Chondrocyte (in vitro differentiated cells): ENCODE measurements around the gene BMP2K. TPM values are rescaled to one million over a fixed set of nuclear protein-coding genes. Genes with fewer than 3 reads are reported as not detected.

ENCODE experiments used
- DNase-seq: peaks from one replicate; pipeline ENCODE4 v3.0.0; 2021; ENCODE audit warnings: mixed read lengths, low spot score
- H3K27ac Mint-ChIP-seq: one replicate; pipeline ENCODE4 v1.8.0; 2021; ENCODE audit warnings: mild to moderate bottlenecking, moderate library complexity, mixed read lengths; ENCODE audit not compliant: unreplicated experiment
- H3K27me3 Mint-ChIP-seq: 2 replicates; pipeline ENCODE4 v1.8.0; 2021; ENCODE audit warnings: low read depth, mixed read lengths
- H3K36me3 Mint-ChIP-seq: 2 replicates; pipeline ENCODE4 v1.8.0; 2021; ENCODE audit warnings: low read depth, mixed read lengths
- H3K4me1 Mint-ChIP-seq: 2 replicates; pipeline ENCODE4 v1.8.0; 2021; ENCODE audit warnings: low read depth, mild to moderate bottlenecking, mixed read lengths
- H3K4me3 Mint-ChIP-seq: one replicate; pipeline ENCODE4 v1.8.0; 2021; ENCODE audit warnings: mild to moderate bottlenecking, moderate library complexity, mixed read lengths; ENCODE audit not compliant: unreplicated experiment
- H3K9me3 Mint-ChIP-seq: 2 replicates; pipeline ENCODE4 v1.8.0; 2021; ENCODE audit warnings: low read depth, mixed read lengths
- total RNA-seq: library from RNA; stranded (reverse); gene quantifications from 3 replicates; pipeline ENCODE4 v1.2.1, GENCODE V29; 2021
- TF ChIP-seq, protein P1 (sequence below): fragments of 200-600 bp; sonication (generic); IDR thresholded peaks from 2 replicates; pipeline ENCODE4 v1.5.0; 2021; ENCODE audit warnings: antibody characterized with exemption, mild to moderate bottlenecking, moderate library complexity

Gene BMP2K
- total RNA-seq, 1 donor from 2014 or later = 20.8 TPM

DNA sequence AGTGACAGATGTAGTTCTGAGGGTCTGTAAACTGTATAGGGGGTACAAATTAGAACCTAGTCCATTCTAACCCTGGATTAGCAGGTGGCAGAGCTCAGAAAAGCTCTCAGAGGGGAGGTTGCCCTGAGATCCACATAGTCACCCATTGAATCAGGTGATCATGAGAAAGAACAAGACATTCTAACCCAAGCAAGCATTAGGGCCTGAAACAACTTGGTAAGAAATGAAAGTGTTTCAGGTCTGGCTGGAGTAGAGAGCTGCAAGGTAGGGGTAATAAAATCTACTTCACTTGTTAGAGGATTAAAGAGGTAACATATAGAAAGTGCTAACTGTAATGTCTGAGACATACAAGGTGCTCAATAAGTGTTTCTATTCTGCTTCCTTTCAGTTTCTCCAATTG, 8.8 kb upstream of the BMP2K start:
- no peak overlapping the region for H3K27ac Mint-ChIP-seq
- H3K4me3 Mint-ChIP-seq = no peak overlapping the region
- no peaks in the 10 kb centered on the region for H3K9me3 Mint-ChIP-seq
- DNase-seq = no peak
- H3K36me3 Mint-ChIP-seq = no peaks in the 10 kb centered on the region
- TF ChIP-seq, protein P1, sequence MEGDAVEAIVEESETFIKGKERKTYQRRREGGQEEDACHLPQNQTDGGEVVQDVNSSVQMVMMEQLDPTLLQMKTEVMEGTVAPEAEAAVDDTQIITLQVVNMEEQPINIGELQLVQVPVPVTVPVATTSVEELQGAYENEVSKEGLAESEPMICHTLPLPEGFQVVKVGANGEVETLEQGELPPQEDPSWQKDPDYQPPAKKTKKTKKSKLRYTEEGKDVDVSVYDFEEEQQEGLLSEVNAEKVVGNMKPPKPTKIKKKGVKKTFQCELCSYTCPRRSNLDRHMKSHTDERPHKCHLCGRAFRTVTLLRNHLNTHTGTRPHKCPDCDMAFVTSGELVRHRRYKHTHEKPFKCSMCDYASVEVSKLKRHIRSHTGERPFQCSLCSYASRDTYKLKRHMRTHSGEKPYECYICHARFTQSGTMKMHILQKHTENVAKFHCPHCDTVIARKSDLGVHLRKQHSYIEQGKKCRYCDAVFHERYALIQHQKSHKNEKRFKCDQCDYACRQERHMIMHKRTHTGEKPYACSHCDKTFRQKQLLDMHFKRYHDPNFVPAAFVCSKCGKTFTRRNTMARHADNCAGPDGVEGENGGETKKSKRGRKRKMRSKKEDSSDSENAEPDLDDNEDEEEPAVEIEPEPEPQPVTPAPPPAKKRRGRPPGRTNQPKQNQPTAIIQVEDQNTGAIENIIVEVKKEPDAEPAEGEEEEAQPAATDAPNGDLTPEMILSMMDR = no peak
- H3K4me1 Mint-ChIP-seq = peaks cover 8% of the 10 kb centered on the region
- no peaks in the 10 kb centered on the region for H3K27me3 Mint-ChIP-seq

DNA sequence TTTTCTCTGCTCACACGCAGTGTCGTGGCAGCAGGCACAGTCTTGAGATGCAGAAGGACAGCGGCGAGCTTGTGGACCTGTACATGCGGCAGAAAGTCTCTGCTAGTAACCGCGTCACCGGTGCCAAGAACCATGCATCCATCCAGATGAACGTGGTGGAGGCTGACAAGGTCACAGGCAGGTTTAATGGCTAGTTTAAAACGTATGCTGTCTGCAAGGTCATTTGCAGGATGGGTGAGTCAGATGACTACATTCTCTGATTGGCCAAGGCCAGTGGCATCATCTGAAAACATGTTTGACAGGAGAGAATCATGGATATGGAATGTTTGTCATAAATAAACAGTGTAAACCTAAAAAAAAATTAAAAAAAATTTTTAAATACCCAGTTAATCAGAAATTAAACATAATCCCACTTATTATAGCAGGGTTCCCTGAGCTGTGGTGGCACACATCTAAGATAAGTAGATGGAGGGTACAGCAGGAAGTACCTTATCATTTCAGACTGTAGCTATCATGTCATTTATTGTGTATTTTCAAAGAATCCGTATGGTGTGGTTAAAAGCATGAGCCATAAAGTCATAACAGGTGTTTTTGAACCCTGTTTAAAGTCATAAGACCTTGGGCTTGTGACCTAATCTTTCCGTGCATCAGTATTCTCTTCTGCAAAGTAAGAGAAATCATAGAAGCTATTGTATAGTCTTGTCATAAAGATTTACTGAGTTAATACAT, 7.5 kb upstream of the BMP2K start:
- no peak for DNase-seq
- Mint-ChIP-seq H3K27ac (no peak overlapping the region), H3K36me3 (no peaks in the 10 kb centered on the region), H3K4me3 (no peak overlapping the region), H3K9me3 (no peaks in the 10 kb centered on the region), H3K27me3 (no peaks in the 10 kb centered on the region), H3K4me1 (peaks cover 8% of the 10 kb centered on the region)
- TF ChIP-seq, protein P1 = no peak

DNA sequence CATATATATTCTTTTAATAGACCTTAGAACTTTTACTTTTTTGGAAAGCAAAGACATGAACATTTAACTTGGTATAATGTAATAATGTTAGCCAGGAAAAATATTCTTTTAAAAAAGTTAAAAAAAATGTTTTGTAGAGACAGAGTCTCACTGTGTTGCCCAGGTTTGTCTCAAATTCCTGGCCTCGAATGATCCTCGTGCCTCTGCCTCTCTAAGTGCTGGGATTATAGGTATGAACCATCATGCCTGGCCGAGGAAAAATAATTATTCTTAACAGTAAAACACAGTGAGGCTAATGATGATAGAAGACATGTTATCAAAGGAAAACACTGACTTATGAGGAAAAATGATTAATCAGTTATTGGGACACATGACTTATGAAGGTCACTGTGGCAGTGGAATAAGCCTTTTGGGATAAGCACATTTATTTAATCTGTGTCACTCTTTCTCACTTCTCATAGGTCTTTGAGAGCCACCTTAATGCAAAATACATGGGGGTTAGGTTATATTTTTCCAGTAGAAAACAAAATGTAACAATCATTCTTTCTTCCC, 6.0 kb upstream of the BMP2K start:
- Mint-ChIP-seq H3K4me1 (peaks cover 15% of the 10 kb centered on the region), H3K9me3 (no peaks in the 10 kb centered on the region), H3K36me3 (no peaks in the 10 kb centered on the region), H3K27me3 (no peaks in the 10 kb centered on the region), H3K27ac (no peak overlapping the region), H3K4me3 (no peak overlapping the region)
- no peak for DNase-seq
- TF ChIP-seq, protein P1 = no peak

DNA sequence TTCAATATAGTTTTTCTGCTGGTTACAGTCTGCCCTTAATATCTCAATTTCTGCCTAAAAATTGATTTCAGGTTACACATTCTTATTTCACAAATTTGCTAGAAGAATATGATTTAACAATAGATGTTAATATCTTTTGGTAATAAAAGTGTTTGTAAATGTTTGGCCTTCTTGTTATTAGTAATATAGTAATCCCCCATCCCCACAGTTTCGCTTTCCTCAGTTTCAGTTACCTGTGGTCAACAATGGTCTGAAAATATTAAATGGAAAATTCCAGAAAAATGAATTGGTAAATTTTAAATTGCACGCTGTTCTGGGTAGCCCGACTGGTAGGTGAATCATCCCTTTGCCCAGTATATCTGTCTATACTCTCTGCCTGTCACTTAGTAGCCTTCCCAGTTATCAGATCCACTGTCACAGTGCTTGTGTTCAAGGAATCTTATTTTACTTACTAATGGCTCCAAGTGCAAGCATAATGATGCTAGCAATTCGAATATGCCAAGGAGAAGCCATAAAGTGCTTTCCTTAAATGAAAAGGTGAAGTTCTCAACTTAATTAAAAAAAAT, 3.5 kb upstream of the BMP2K start:
- TF ChIP-seq, protein P1 = no peak

DNA sequence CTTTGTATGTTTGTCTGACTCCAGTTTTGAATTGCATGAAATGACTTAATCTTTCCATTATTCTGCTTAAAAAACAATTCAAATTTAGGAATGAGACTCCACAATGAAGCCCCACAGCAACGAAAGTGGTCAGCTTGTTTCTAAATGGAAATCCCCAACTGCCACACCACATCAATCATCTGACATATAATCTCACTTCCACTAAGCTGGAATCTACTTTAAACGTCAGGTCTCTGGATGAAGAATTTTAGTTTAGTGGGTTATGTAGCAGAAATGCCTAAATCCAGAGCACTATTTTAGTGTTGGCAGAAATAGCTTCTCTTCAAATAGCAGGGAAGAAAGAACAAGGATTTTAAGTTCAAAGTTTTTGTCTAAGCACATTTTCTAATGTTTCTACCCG, 1.7 kb upstream of the BMP2K start:
- no peaks in the 10 kb centered on the region for H3K36me3 Mint-ChIP-seq
- DNase-seq = no peak
- no peak overlapping the region for H3K4me3 Mint-ChIP-seq
- peaks cover 22% of the 10 kb centered on the region for H3K4me1 Mint-ChIP-seq
- no peak overlapping the region for H3K27ac Mint-ChIP-seq
- TF ChIP-seq, protein P1 = no peak
- H3K27me3 Mint-ChIP-seq = no peaks in the 10 kb centered on the region
- no peaks in the 10 kb centered on the region for H3K9me3 Mint-ChIP-seq

More for the DNA sequence above, 3.5 kb upstream of the BMP2K start:
- Mint-ChIP-seq H3K4me3 (no peak overlapping the region), H3K4me1 (peaks cover 18% of the 10 kb centered on the region), H3K36me3 (no peaks in the 10 kb centered on the region), H3K27ac (no peak overlapping the region), H3K27me3 (no peaks in the 10 kb centered on the region), H3K9me3 (no peaks in the 10 kb centered on the region)
- DNase-seq = no peak
